CD4-positive, alpha-beta T cell (primary cell): ENCODE results near the gene ACAD9. TPM values are rescaled to one million over a fixed set of nuclear protein-coding genes. Genes with fewer than 3 reads are reported as not detected.

Source experiments
- ATAC-seq: fragments of 200-7000 bp; cut with Tn5 transposase; one replicate; pipeline ENCODE4 v1.10.0; 2022; ENCODE audit warnings: mild to moderate bottlenecking; ENCODE audit not compliant: poor library complexity
- CTCF ChIA-PET: fragments of 350-600 bp; sonication (Branson Sonifier 250); formaldehyde crosslinking; loops from one replicate; lab custom pipeline; 2021; ENCODE audit warnings: antibody characterized with exemption, inconsistent platforms; lab: Charles Lee
- POLR2A ChIA-PET: fragments of 350-600 bp; sonication (Branson Sonifier 250); formaldehyde crosslinking; loops from one replicate; lab custom pipeline; 2021; ENCODE audit warnings: antibody characterized with exemption, inconsistent platforms; lab: Charles Lee
- DNase-seq, 14 experiments: peaks; one replicate each; pipeline ENCODE4 v3.0.0-alpha.2; 2013 to 2020; ENCODE audit warnings: mixed read lengths in 2 of 14
- H3K27ac ChIP-seq, 2 donors: one replicate each; pipeline versions ENCODE4 v1.5.1 to v1.7.0; 2013; ENCODE audit warnings: low read length in 2 of 2, low read depth in 1 of 2, mild to moderate bottlenecking in 1 of 2
- H3K27me3 ChIP-seq, 2 experiments: 1 replicate in 1 of 2; 2 replicates in 1 of 2; pipeline versions ENCODE4 v1.6.1 to v1.7.0; 2013; ENCODE audit warnings: low read length in 2 of 2, control low read depth in 1 of 2, mild to moderate bottlenecking in 1 of 2, moderate library complexity in 1 of 2; ENCODE audit not compliant: insufficient read depth in 2 of 2, control insufficient read depth in 1 of 2
- H3K36me3 ChIP-seq: one replicate; pipeline ENCODE4 v1.6.1; 2013; ENCODE audit warnings: low read length, control low read depth; ENCODE audit not compliant: insufficient read depth
- H3K4me1 ChIP-seq: one replicate; pipeline ENCODE4 v1.6.1; 2013; ENCODE audit warnings: low read length, control low read depth; ENCODE audit not compliant: insufficient read depth
- H3K4me3 ChIP-seq: one replicate; pipeline ENCODE4 v1.5.1; 2013; ENCODE audit warnings: mild to moderate bottlenecking, low read length, moderate library complexity
- H3K9me3 ChIP-seq, 2 experiments: 1 replicate in 1 of 2; 2 replicates in 1 of 2; pipeline versions ENCODE4 v1.6.1 to v1.7.0; 2013; ENCODE audit warnings: low read length in 2 of 2, mild to moderate bottlenecking in 2 of 2, control low read depth in 1 of 2, moderate library complexity in 1 of 2; ENCODE audit not compliant: control insufficient read depth in 1 of 2, insufficient read depth in 1 of 2
- H3K27ac Mint-ChIP-seq: one replicate; pipeline ENCODE4 v1.8.0; 2020; ENCODE audit warnings: mixed read lengths
- H3K27me3 Mint-ChIP-seq: one replicate; pipeline ENCODE4 v1.8.0; 2021; ENCODE audit warnings: mixed read lengths
- H3K36me3 Mint-ChIP-seq: one replicate; pipeline ENCODE4 v1.8.0; 2021; ENCODE audit warnings: low read depth, mixed read lengths
- H3K4me1 Mint-ChIP-seq: one replicate; pipeline ENCODE4 v1.8.0; 2021; ENCODE audit warnings: low read depth, mixed read lengths
- H3K4me3 Mint-ChIP-seq: one replicate; pipeline ENCODE4 v1.8.0; 2020; ENCODE audit warnings: mild to moderate bottlenecking, mixed read lengths
- H3K9me3 Mint-ChIP-seq: one replicate; pipeline ENCODE4 v1.8.0; 2020; ENCODE audit warnings: mixed read lengths
- intact Hi-C, 2 experiments: fragments of 100-400 bp; cut with DNase I in 1 of 2; cut with micrococcal nuclease in 1 of 2; formaldehyde crosslinking; loops; one replicate each; pipeline versions ENCODE4 v1.15.1 to v1.9.0; 2023 to 2025; cut with DNase I, micrococcal nuclease
- total RNA-seq, 174 experiments: library from RNA in 2 of 174; stranded (reverse) in 2 of 174; gene quantifications; one replicate each; pipeline ENCODE4 v1.2.3 and lab custom pipeline; 2021 to 2026
- TF ChIP-seq, protein P1 (sequence below): fragments of 200-600 bp; IDR thresholded peaks from one replicate; pipeline ENCODE4 v1.8.0; 2022; ENCODE audit warnings: antibody characterized with exemption, mild to moderate bottlenecking

Gene ACAD9
- total RNA-seq, 2 experiments from 2014 or later: 64.8 to 71.6 TPM

DNA sequence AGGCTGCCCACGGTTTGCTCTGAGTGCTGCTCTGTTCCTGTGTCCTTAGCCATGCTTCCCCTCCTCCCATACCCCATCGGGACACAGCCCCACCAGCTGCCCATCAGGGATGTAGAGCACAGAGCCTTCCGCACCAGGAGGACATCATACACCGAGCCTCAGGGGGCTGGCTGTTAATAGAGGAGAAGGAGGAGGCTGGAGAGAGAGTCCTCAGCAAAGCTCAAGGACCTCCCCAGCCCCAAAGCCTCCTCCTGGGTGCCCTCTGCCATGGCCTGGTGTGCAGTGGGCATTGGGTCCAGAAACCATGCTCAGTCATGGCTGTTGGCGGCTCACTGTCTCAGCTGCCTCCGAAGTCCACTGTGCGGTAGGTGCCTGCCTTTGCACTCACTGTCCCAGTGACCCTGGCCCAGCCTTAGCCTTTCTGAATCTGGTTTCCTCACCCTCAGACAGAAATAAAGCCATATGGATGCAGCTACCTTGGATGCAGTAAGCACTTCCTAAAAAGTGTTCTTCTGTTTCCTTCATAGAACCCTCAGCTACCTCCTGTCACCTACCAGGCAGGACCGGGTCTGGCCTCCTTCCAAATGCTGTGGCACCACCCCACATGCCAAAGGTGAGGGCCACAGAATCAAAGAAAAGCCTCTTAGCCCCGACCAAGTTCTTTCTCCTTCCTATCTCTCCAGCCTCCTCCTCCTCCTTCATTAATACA is 53.9 kb downstream of the ACAD9 start:
- Mint-ChIP-seq H3K4me3 (no peak overlapping the region), H3K9me3 (no peaks in the 10 kb centered on the region), H3K36me3 (no peaks in the 10 kb centered on the region), H3K27me3 (no peaks in the 10 kb centered on the region), H3K4me1 (no peaks in the 10 kb centered on the region), H3K27ac (no peak overlapping the region)
- intact Hi-C loops: no loop called here
- Histone ChIP-seq H3K4me1 (no peaks in the 10 kb centered on the region), H3K27me3 (peaks cover 0 to 3% of the 10 kb centered on the region in 2 experiments), H3K27ac (no peak overlapping the region), H3K9me3 (no peaks in the 10 kb centered on the region), H3K4me3 (no peak overlapping the region), H3K36me3 (no peaks in the 10 kb centered on the region)
- ATAC-seq (no peak), DNase-seq (no peak)
- ChIA-PET CTCF (no interaction called here), POLR2A (no interaction called here)
- TF ChIP-seq, protein P1, sequence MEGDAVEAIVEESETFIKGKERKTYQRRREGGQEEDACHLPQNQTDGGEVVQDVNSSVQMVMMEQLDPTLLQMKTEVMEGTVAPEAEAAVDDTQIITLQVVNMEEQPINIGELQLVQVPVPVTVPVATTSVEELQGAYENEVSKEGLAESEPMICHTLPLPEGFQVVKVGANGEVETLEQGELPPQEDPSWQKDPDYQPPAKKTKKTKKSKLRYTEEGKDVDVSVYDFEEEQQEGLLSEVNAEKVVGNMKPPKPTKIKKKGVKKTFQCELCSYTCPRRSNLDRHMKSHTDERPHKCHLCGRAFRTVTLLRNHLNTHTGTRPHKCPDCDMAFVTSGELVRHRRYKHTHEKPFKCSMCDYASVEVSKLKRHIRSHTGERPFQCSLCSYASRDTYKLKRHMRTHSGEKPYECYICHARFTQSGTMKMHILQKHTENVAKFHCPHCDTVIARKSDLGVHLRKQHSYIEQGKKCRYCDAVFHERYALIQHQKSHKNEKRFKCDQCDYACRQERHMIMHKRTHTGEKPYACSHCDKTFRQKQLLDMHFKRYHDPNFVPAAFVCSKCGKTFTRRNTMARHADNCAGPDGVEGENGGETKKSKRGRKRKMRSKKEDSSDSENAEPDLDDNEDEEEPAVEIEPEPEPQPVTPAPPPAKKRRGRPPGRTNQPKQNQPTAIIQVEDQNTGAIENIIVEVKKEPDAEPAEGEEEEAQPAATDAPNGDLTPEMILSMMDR: no peak

DNA sequence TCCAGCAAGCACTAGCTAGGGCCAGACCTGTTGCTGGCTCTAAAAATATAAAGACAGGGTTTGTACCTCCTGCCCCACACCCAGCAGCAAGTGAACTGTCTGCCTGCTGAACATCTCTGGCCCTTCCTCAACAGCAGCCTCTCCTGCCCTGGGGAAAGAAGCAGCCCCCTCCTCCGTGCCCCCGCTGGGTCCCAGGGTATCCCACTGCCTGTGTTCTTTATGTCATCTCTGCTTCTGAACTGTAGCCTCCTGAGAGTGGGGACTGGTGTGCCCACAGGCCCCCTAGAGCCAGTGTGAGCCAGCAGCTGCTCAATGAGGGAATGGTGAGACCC is 54.5 kb downstream of the ACAD9 start:
- H3K4me3 ChIP-seq: no peak overlapping the region
- ATAC-seq (no peak), DNase-seq (no peak)
- CTCF ChIA-PET: no interaction called here
- no peak overlapping the region for H3K27ac ChIP-seq
- no peaks in the 10 kb centered on the region for H3K4me1 Mint-ChIP-seq
- H3K9me3 Mint-ChIP-seq: no peaks in the 10 kb centered on the region
- H3K27ac Mint-ChIP-seq: no peak overlapping the region
- H3K36me3 ChIP-seq: no peaks in the 10 kb centered on the region
- H3K4me1 ChIP-seq: no peaks in the 10 kb centered on the region
- no peaks in the 10 kb centered on the region for H3K27me3 Mint-ChIP-seq
- POLR2A ChIA-PET: no interaction called here
- no peak overlapping the region for H3K4me3 Mint-ChIP-seq
- no peaks in the 10 kb centered on the region for H3K36me3 Mint-ChIP-seq
- H3K9me3 ChIP-seq: no peaks in the 10 kb centered on the region
- peaks cover 0 to 3% of the 10 kb centered on the region in 2 experiments for H3K27me3 ChIP-seq
- intact Hi-C loops: no loop called here
- TF ChIP-seq, protein P1: no peak

DNA sequence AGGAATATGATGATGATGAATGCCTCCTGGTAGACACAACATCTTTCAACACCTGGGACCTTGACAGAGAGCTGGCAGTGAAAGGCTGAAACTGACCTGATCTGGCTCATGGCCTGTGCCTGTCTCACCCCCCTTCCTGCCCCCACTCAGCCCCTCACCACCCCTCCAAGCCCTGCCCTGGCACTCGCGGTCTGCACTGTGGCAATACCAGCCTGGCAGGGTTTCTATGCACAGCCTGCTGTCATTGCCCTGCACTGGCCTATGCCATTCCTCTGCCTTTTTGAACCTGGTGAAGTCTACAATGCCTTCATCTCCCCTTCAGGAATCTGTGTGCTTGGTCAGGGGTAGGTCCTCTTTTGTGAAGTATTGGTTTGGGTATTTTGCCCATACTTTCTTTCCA is 56.5 kb downstream of the ACAD9 start:
- H3K9me3 ChIP-seq: no peaks in the 10 kb centered on the region
- no peaks in the 10 kb centered on the region for H3K36me3 Mint-ChIP-seq
- H3K27ac ChIP-seq: no peak overlapping the region
- DNase-seq: no peak
- ChIA-PET POLR2A (interaction anchor here (0.6 kb wide), 1 partner anchor 116 kb away, joined by 3 read pairs; no protein-coding TSS in a partner anchor), CTCF (no interaction called here)
- intact Hi-C loops: loop anchor here in 1 of 2 experiments (5.0 kb wide), 1 partner anchor 939 kb away; no protein-coding TSS in a partner anchor
- H3K4me1 ChIP-seq: no peaks in the 10 kb centered on the region
- ATAC-seq: no peak
- no peak overlapping the region for H3K4me3 ChIP-seq
- TF ChIP-seq, protein P1: no peak
- no peaks in the 10 kb centered on the region for H3K27me3 Mint-ChIP-seq
- H3K4me1 Mint-ChIP-seq: no peaks in the 10 kb centered on the region
- H3K27ac Mint-ChIP-seq: no peak overlapping the region
- H3K9me3 Mint-ChIP-seq: no peaks in the 10 kb centered on the region
- peaks cover 0 to 6% of the 10 kb centered on the region in 2 experiments for H3K27me3 ChIP-seq
- H3K4me3 Mint-ChIP-seq: no peak overlapping the region
- H3K36me3 ChIP-seq: no peaks in the 10 kb centered on the region
